ENCODE data around the gene EPO. TPM values are rescaled to one million over a fixed set of nuclear protein-coding genes. Genes with fewer than 3 reads are reported as not detected.
"Not testable (repeated sequence)": the region's sequence is repeated elsewhere in the genome, so short reads cannot be mapped to it uniquely, and the experiment has no call there.

The EPO gene
- total RNA-seq, 3 donors from 2014 or later (not counting 1 experiment from before 2014, with no cell fraction given), result not detected

GRCh38 chr7:100759357-100760171 is 39.3 kb downstream of the EPO start:
- Mint-ChIP-seq H3K36me3 (no peaks in the 10 kb centered on the region), H3K4me3 (no peak overlapping the region), H3K27me3 (ENCODE audit: low read depth in 2 of 2) (no peaks in the 10 kb centered on the region), H3K27ac (no peak overlapping the region), H3K4me1 (no peaks in the 10 kb centered on the region), H3K9me3 (no peaks in the 10 kb centered on the region)
- Histone ChIP-seq H3K27ac (ENCODE audit: low read length) (no peak overlapping the region), H3K4me1 (ENCODE audit: control insufficient read depth, insufficient read depth, low read length) (no peaks in the 10 kb centered on the region), H3K4me3 (ENCODE audit: low read length) (no peak overlapping the region), H3K36me3 (ENCODE audit: control insufficient read depth, insufficient read depth, low read length) (no peaks in the 10 kb centered on the region), H3K27me3 (ENCODE audit: control insufficient read depth, insufficient read depth, low read length) (peaks cover 2% of the 10 kb centered on the region), H3K9me3 (ENCODE audit: control insufficient read depth, insufficient read depth, low read length) (no peaks in the 10 kb centered on the region)
- intact Hi-C loops (cut with micrococcal nuclease), result no loop called here
- DNase-seq (no peak), ATAC-seq (no peak)
- TF ChIP-seq CTCF (IDR thresholded peaks at IDR 0.05), result no peak
- 86% methylated on average over 18 of the region's 19 CpGs for WGBS (ENCODE audit: insufficient coverage)

- H3K9me3 Mint-ChIP-seq; H3K4me1 ChIP-seq (ENCODE audit: control insufficient read depth, insufficient read depth, low read length); DNase-seq; H3K36me3 ChIP-seq (ENCODE audit: control insufficient read depth, insufficient read depth, low read length); H3K9me3 ChIP-seq (ENCODE audit: control insufficient read depth, insufficient read depth, low read length); H3K36me3 Mint-ChIP-seq; H3K4me3 ChIP-seq (ENCODE audit: low read length); H3K4me1 Mint-ChIP-seq; ATAC-seq; H3K27ac ChIP-seq (ENCODE audit: low read length); H3K27me3 ChIP-seq (ENCODE audit: control insufficient read depth, insufficient read depth, low read length); H3K27me3 Mint-ChIP-seq (ENCODE audit: low read depth in 2 of 2); intact Hi-C loops (cut with micrococcal nuclease); H3K27ac Mint-ChIP-seq; H3K4me3 Mint-ChIP-seq: not testable (repeated sequence)
- 74% methylated on average over 5 of the region's 5 CpGs for WGBS (ENCODE audit: insufficient coverage)
Measured at GRCh38 chr7:100762841-100763240, 42.6 kb downstream of the EPO start.

GRCh38 chr7:100763556-100764140 is 43.4 kb downstream of the EPO start:
- Mint-ChIP-seq H3K9me3 (no peaks in the 10 kb centered on the region), H3K27me3 (ENCODE audit: low read depth in 2 of 2) (peaks cover 0 to 5% of the 10 kb centered on the region in 2 donors), H3K4me1 (no peaks in the 10 kb centered on the region), H3K4me3 (no peak overlapping the region), H3K27ac (no peak overlapping the region), H3K36me3 (no peaks in the 10 kb centered on the region)
- DNase-seq, result no peak
- H3K4me1 ChIP-seq (ENCODE audit: control insufficient read depth, insufficient read depth, low read length), result no peaks in the 10 kb centered on the region
- H3K4me3 ChIP-seq (ENCODE audit: low read length), result no peak overlapping the region
- TF ChIP-seq CTCF (IDR thresholded peaks at IDR 0.05), result no peak
- intact Hi-C loops (cut with micrococcal nuclease), result no loop called here
- no peaks in the 10 kb centered on the region for H3K27me3 ChIP-seq (ENCODE audit: control insufficient read depth, insufficient read depth, low read length)
- no peaks in the 10 kb centered on the region for H3K9me3 ChIP-seq (ENCODE audit: control insufficient read depth, insufficient read depth, low read length)
- no peaks in the 10 kb centered on the region for H3K36me3 ChIP-seq (ENCODE audit: control insufficient read depth, insufficient read depth, low read length)
- no peak overlapping the region for H3K27ac ChIP-seq (ENCODE audit: low read length)
- no peak for ATAC-seq
- 83% methylated on average over 14 of the region's 14 CpGs for WGBS (ENCODE audit: insufficient coverage)

GRCh38 chr7:100764841-100765240 is 44.6 kb downstream of the EPO start:
- ATAC-seq (no peak), DNase-seq (no peak)
- Histone ChIP-seq H3K27ac (ENCODE audit: low read length) (no peak overlapping the region), H3K4me1 (ENCODE audit: control insufficient read depth, insufficient read depth, low read length) (no peaks in the 10 kb centered on the region), H3K9me3 (ENCODE audit: control insufficient read depth, insufficient read depth, low read length) (no peaks in the 10 kb centered on the region), H3K36me3 (ENCODE audit: control insufficient read depth, insufficient read depth, low read length) (no peaks in the 10 kb centered on the region), H3K27me3 (ENCODE audit: control insufficient read depth, insufficient read depth, low read length) (no peaks in the 10 kb centered on the region), H3K4me3 (ENCODE audit: low read length) (no peak overlapping the region)
- WGBS (ENCODE audit: insufficient coverage), result 80% methylated on average over 10 of the region's 10 CpGs
- Mint-ChIP-seq H3K4me3 (no peak overlapping the region), H3K4me1 (no peaks in the 10 kb centered on the region), H3K27me3 (ENCODE audit: low read depth in 2 of 2) (peaks cover 7 to 10% of the 10 kb centered on the region in 2 donors), H3K27ac (no peak overlapping the region), H3K9me3 (no peaks in the 10 kb centered on the region), H3K36me3 (no peaks in the 10 kb centered on the region)
- no peak for TF ChIP-seq CTCF (IDR thresholded peaks at IDR 0.05)
- intact Hi-C loops (cut with micrococcal nuclease), result no loop called here
